Gastroesophageal sphincter (tissue), 4 donors: ENCODE data around the gene CRISP1. TPM values are rescaled to one million over a fixed set of nuclear protein-coding genes. Genes with fewer than 3 reads are reported as not detected.
"Not testable (repeated sequence)": the region's sequence is repeated elsewhere in the genome, so short reads cannot be mapped to it uniquely, and the experiment has no call there.

Experiments used
- ATAC-seq: fragments of 150-250 bp; one replicate; pipeline ENCODE4 v1.9.1; 2016; ENCODE audit warnings: mild to moderate bottlenecking, moderate library complexity
- H3K27ac ChIP-seq, 4 donors: fragments of 200-600 bp; sonication (generic) in 3 of 4; 1 replicate in 3 of 4; 2 replicates in 1 of 4; pipeline ENCODE4 v1.5.1; 2016 to 2019
- H3K27me3 ChIP-seq: fragments of 200-600 bp; sonication (generic); one replicate; pipeline ENCODE4 v1.5.1; 2019
- H3K36me3 ChIP-seq, 2 donors: fragments of 200-600 bp; sonication (generic); one replicate each; pipeline ENCODE4 v1.5.1; 2019; ENCODE audit warnings: control low read depth in 1 of 2
- H3K4me1 ChIP-seq, 3 donors: fragments of 200-600 bp; sonication (generic); 1 replicate in 2 of 3; 2 replicates in 1 of 3; pipeline ENCODE4 v1.5.1; 2016 to 2019; ENCODE audit warnings: control low read depth in 2 of 3
- H3K4me3 ChIP-seq, 2 donors: fragments of 200-600 bp; sonication (generic); one replicate each; pipeline ENCODE4 v1.5.1; 2019; ENCODE audit warnings: mild to moderate bottlenecking in 1 of 2, moderate library complexity in 1 of 2
- H3K9me3 ChIP-seq, 3 donors: fragments of 200-600 bp; sonication (generic); one replicate each; pipeline ENCODE4 v1.5.1; 2017 to 2019; ENCODE audit warnings: control low read depth in 2 of 3
- EP300 ChIP-seq: sonication (generic); formaldehyde crosslinking; IDR thresholded peaks from one replicate; pipeline ENCODE4 v1.6.1; 2017; ENCODE audit warnings: antibody characterized with exemption, mild to moderate bottlenecking
- POLR2A ChIP-seq, 2 donors: fragments of 450-650 bp; IDR thresholded peaks; one replicate each; pipeline ENCODE4 v1.6.1; 2017; ENCODE audit warnings: antibody characterized with exemption in 2 of 2, mild to moderate bottlenecking in 2 of 2, moderate library complexity in 1 of 2
- POLR2AphosphoS5 ChIP-seq: sonication (generic); formaldehyde crosslinking; IDR thresholded peaks from one replicate; pipeline ENCODE4 v1.6.1; 2017; ENCODE audit warnings: antibody characterized with exemption
- WGBS, 2 donors: methylation state at CpG; one replicate each; pipeline ENCODE4 v1.1.5; 2018; ENCODE audit warnings: low coverage in 1 of 2; 5-methylcytosine and 5-hydroxymethylcytosine counted together
- total RNA-seq, 4 donors: library from RNA; depleted of rRNA; stranded (reverse); fragments of >200 nt; gene quantifications; one replicate each; pipeline ENCODE4 v1.1.0, GENCODE V29; 2016
- TF ChIP-seq, protein P1 (sequence below), 4 experiments: fragments of 200-600 bp in 2 of 4; fragments of 450-650 bp in 2 of 4; sonication (generic) in 1 of 4; IDR thresholded peaks; one replicate each; pipeline ENCODE4 v1.5.1; 2017 to 2019; ENCODE audit warnings: antibody characterized with exemption in 4 of 4, mild to moderate bottlenecking in 2 of 4, moderate library complexity in 2 of 4

Gene CRISP1
- total RNA-seq, 4 donors from 2014 or later, result not detected

DNA sequence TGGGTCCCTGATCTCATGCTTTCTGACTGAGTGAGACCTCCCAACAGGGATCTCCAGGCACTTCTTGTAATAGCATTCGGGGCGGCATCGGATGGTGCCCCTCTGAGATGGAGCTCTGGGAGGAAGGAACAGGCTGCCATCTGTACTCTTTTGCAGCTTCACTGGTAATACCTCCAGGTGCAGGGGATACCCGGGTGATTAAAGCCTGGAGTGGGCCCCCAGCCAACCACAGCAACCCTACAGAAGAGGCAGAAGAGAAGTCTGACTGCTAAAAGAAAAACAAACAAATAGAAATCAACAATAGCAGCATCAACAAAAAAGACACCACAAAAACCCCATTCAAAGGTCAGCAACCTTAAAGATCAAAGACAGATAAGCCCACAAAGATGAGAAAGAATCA lies 60.2 kb downstream of the CRISP1 start:
- no peak overlapping the region for H3K27ac ChIP-seq
- peaks cover 0 to 18% (median 0%) of the 10 kb centered on the region in 3 donors for H3K9me3 ChIP-seq
- TF ChIP-seq POLR2A (IDR thresholded peaks at IDR 0.05), result no peak
- no peak for TF ChIP-seq EP300
- TF ChIP-seq POLR2AphosphoS5, result no peak
- TF ChIP-seq, protein P1, sequence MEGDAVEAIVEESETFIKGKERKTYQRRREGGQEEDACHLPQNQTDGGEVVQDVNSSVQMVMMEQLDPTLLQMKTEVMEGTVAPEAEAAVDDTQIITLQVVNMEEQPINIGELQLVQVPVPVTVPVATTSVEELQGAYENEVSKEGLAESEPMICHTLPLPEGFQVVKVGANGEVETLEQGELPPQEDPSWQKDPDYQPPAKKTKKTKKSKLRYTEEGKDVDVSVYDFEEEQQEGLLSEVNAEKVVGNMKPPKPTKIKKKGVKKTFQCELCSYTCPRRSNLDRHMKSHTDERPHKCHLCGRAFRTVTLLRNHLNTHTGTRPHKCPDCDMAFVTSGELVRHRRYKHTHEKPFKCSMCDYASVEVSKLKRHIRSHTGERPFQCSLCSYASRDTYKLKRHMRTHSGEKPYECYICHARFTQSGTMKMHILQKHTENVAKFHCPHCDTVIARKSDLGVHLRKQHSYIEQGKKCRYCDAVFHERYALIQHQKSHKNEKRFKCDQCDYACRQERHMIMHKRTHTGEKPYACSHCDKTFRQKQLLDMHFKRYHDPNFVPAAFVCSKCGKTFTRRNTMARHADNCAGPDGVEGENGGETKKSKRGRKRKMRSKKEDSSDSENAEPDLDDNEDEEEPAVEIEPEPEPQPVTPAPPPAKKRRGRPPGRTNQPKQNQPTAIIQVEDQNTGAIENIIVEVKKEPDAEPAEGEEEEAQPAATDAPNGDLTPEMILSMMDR (IDR thresholded peaks at IDR 0.05), result no peak
- H3K4me1 ChIP-seq, result no peaks in the 10 kb centered on the region
- no peak overlapping the region for H3K4me3 ChIP-seq
- no peak for ATAC-seq
- no CpG with 5 or more reads among the region's 4 CpGs for WGBS, 2 donors
- H3K27me3 ChIP-seq, result no peaks in the 10 kb centered on the region
- no peaks in the 10 kb centered on the region for H3K36me3 ChIP-seq

GRCh38 chr6:49805246-49805645 lies 61.1 kb downstream of the CRISP1 start:
- 28 to 83% methylated on average over 1 to 2 of the region's 3 CpGs for WGBS, 2 donors
- Histone ChIP-seq H3K4me3 (no peak overlapping the region), H3K27ac (no peak overlapping the region), H3K4me1 (no peaks in the 10 kb centered on the region), H3K36me3 (no peaks in the 10 kb centered on the region), H3K27me3 (no peaks in the 10 kb centered on the region), H3K9me3 (peaks cover 0 to 9% (median 0%) of the 10 kb centered on the region in 3 donors)
- TF ChIP-seq, protein P1 (IDR thresholded peaks at IDR 0.05), result no peak
- TF ChIP-seq POLR2A (IDR thresholded peaks at IDR 0.05) (no peak), EP300 (no peak), POLR2AphosphoS5 (no peak)
- no peak for ATAC-seq

- no peaks in the 10 kb centered on the region for H3K9me3 ChIP-seq
- no peak for ATAC-seq
- no peaks in the 10 kb centered on the region for H3K27me3 ChIP-seq
- H3K4me3 ChIP-seq, result no peak overlapping the region
- no peak overlapping the region for H3K27ac ChIP-seq
- WGBS, 2 donors, result 90 to 96% methylated on average over 8 of the region's 8 CpGs
- TF ChIP-seq, protein P1 (IDR thresholded peaks at IDR 0.05), result no peak
- TF ChIP-seq EP300 (no peak), POLR2AphosphoS5 (no peak), POLR2A (IDR thresholded peaks at IDR 0.05) (no peak)
- no peaks in the 10 kb centered on the region for H3K4me1 ChIP-seq
- no peaks in the 10 kb centered on the region for H3K36me3 ChIP-seq
These were observed 64.8 kb downstream of the CRISP1 start for GRCh38 chr6:49801525-49801924.

- TF ChIP-seq, protein P1 (IDR thresholded peaks at IDR 0.05), result no peak
- TF ChIP-seq EP300 (no peak), POLR2AphosphoS5 (no peak), POLR2A (IDR thresholded peaks at IDR 0.05) (no peak)
- WGBS, 2 donors, result 70 to 91% methylated on average over 1 of the region's 1 CpG
- no peaks in the 10 kb centered on the region for H3K36me3 ChIP-seq
- no peaks in the 10 kb centered on the region for H3K9me3 ChIP-seq
- no peak overlapping the region for H3K27ac ChIP-seq
- H3K27me3 ChIP-seq, result no peaks in the 10 kb centered on the region
- ATAC-seq, result no peak
- no peaks in the 10 kb centered on the region for H3K4me1 ChIP-seq
- H3K4me3 ChIP-seq, result no peak overlapping the region
These were observed 67.2 kb downstream of the CRISP1 start for GRCh38 chr6:49799090-49799489.

GRCh38 chr6:49796842-49797455 lies 69.4 kb downstream of the CRISP1 start:
- not testable (repeated sequence) for H3K27me3 ChIP-seq, H3K4me3 ChIP-seq, H3K9me3 ChIP-seq, H3K4me1 ChIP-seq, H3K36me3 ChIP-seq, H3K27ac ChIP-seq, ATAC-seq
- 92 to 96% methylated on average over 2 to 7 of the region's 21 CpGs for WGBS, 2 donors
